Activated CD8-positive, alpha-beta memory T cell treated with anti-CD3 and anti-CD28 coated beads, Interleukin-2, amount 50 U/mL, for 4 hours (primary cell): ENCODE results near the gene ARHGAP18.

Experiments used
- DNase-seq: peaks from one replicate; pipeline ENCODE4 v3.0.0-alpha.2; 2020

ARHGAP18 gene

GRCh38 chr6:129608886-129609537 lies 101.0 kb downstream of the ARHGAP18 start:
- DNase-seq: no peak

DNA sequence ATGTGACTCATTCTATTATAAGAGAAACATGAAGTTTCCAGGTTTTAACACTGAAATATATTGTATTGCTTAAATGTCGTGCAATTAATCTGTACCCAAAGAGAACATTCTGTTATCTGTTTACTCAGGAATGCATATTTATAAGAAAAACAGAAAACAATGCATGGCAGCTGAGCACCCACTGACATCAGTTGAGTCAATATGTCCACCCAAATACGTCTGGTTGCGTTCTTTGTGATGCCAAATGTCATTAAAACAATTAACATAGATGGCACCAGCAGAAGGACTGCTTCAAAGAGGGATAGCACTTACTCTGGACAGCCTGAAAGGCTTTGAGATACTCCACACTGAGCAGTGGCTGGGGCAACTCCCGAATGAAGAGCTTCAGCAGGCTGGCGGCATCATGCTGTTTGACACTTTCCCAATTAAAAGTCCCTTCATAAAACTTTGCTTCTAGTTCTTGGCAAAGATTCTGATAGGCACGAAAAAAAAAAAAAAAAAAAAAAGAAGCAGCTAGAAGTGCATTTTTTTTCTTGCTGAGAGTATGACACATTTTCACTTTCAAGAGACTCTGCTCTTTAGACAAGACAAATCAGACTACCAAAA lies 102.3 kb downstream of the ARHGAP18 start:
- DNase-seq: no peak

GRCh38 chr6:129606664-129607063 lies 103.3 kb downstream of the ARHGAP18 start:
- no peak for DNase-seq

- no peak for DNase-seq
Measured at GRCh38 chr6:129605967-129606366, 104.0 kb downstream of the ARHGAP18 start.

DNA sequence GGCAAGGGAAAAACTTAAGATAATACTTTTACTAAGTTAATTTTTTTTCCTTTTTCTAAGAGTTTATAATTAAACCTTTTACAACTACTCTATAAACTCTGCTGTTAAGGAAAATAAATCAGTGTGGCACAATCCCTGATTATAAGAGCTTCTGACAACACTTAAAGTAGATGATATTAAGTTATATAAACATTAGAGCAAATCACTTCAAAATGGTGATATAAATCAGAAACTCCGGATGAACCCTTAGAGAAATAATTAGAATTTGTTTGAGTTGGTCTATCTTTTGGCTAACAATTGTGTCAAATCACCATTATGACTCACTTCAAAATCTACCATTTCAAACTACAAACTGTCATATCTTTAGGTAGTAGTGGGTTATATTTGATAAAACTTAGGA lies 104.9 kb downstream of the ARHGAP18 start:
- DNase-seq: no peak

DNA sequence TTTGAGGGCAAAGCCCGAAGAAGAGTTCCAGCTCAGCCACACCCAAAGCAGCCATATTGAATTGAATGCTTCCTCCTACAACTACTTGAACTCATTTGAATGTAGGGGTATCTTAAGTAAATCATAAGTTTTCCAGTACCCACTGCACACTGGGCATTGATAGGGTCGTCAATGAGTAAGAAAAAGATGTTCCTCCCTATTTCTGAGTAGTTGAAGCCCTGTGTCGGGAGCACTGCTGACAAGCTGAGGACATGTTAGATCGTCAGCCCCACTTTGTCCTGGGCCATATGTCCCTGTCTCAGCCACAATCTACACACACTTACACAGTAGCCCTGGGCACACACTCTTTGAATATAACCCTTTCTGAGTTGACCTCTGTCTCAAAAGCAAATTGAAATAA lies 105.7 kb downstream of the ARHGAP18 start:
- no peak for DNase-seq

- DNase-seq: no peak
Measured at GRCh38 chr6:129603741-129604140, 106.2 kb downstream of the ARHGAP18 start.

DNA sequence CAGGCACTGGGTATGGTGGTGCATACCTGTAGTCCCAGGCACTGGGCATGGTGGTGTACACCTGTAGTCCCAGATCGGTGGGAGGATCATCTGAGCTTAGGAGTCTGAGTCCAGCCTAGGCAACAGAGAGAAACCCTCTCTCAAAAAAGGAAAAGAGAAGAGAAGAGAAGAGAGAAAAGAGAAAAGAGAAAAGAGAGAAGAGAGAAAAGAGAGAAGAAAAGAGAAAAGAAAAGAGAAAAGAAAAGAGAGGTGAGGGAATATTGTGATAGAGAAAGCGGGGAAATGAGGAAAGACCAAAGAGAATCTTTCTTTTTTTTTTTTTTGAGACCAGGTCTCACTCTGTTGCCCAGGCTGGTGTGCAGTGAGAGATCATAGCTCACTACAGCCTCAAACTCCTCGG lies 108.7 kb downstream of the ARHGAP18 start:
- DNase-seq: no peak

DNA sequence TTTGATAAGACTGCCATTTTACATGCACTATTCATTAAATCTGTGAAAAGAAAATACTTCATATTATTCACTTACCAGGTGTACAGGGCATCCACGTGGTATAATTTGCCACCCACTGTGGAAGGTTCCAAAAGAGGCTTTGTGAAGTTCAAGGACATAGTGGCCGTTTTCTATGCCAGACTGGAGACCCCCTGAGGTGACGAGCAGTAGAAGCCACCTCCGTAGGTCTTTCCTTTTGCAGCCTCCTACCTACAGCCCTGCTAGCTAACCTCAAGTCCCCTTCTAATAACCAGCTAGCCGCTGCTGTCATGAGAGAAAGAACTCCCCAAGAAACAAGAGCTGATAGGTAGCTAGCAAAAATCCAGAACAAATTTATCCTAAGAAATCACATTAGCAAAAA lies 110.5 kb downstream of the ARHGAP18 start:
- no peak for DNase-seq

DNA sequence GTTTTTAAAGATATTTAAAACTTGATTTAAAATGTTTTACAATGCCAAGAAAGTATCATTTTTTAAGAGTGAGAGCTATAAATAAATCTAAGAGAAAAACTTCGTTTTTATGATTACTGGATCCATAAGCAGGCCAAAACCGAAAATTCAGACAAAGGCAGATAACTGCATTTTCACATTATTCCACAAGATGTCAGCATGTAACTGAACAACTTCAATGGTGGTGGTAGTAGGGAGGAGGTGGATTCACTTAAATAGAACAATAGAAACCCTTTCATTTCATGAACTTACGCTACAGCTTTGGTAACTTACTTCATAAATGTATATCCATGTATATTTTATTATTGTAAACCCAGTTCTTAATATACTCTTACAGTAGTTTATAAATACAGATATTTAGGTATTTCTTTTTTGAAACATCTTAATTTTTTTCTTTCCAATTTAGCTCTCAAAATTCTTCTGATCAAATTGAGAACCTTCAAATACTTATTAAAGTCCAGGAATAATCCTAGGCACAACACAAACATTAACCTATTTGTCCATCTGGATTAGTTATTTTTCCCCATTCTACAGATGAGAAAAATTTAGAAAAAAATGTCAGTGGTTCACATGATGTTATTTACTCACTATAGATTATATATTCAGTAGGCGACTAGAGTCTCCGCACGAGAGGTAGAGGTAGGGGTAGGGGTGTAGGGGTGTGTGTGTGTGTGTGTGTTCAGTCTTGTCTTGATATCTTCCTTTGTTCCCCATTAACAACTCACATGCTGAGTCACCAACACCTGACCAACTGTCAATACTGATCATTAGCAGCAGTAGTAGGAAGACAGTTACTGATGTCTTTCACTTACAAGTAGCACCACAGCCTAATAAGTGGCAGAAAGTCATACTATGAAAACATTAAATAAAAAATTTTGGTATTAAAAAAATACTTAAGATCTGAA lies 111.5 kb downstream of the ARHGAP18 start:
- no peak for DNase-seq

DNA sequence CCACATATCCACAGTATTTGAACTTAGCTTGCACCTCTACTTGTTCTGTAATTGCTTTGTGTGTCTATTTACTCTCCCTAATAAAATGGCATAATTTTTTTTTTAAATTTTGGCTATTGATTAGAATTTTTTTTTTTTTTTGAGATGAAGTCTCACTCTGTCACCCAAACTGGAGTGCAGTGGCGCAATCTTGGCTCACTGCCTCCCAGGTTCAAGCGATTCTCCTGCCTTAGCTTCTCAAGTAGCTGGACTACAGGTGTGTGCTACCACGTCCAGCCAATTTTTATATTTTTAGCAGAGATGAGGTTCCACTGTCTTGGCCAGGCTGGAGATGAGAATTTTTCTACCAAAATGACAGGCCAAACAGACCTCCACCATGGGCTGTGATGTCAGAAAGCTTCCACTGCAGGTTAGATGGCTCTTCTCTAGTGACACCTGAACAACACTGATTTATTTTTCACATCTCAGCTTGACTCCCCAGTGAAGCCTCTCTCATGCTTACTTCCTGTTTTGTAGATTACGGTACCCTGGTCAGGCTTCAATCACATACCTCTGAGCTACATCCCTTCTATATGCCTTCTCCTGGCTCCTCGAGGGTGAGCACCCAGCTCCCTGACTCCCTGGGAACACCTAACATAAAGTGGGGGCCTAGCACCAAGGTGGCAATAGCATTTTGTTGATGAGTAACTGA lies 112.8 kb downstream of the ARHGAP18 start:
- no peak for DNase-seq

GRCh38 chr6:129596522-129596921 lies 113.5 kb downstream of the ARHGAP18 start:
- DNase-seq: no peak

DNA sequence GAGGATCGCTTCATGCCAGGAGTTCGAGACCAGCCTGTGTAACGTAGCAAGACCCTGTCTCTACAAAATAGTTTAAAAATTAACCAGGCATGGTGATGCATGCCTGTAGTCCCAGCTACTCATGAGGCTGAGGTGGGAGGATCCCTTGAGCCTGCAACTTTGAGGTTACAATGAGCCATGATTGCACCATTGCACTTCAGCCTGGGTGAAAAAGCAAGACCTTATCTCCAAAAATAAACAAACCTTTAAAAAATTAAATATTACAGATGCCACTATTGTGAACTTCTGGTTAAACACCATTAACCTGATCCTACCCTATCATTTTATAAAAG lies 116.8 kb downstream of the ARHGAP18 start:
- no peak for DNase-seq

- DNase-seq: no peak
Measured at GRCh38 chr6:129592516-129593232, 117.3 kb downstream of the ARHGAP18 start.

DNA sequence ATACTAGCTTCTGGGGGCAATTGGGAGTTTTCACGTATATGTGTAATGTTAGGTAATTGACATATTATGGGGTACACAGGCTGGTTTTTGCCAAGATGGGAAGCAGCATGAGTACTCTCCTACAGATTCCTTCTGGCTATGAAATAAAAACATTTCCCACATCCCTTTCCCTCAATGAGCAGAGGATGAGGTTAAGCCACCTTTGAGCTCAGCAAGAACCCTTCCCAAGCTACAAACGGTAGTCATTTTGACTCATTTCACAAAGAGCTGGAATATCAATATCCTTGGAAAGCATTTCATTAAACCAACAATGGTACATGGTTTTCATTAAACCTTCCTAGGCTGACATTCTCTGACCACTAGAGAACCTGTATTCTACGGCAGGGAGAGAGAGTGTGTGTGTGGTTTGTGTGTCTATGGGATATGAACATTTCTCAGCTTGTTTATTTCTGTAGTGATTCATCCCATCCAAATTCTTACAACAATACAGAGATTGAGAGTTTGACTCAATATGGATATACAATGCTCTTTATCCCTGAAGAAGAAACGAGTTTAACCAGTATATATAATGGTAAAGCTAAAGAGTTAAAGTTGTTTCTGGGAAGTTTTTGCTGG lies 119.5 kb downstream of the ARHGAP18 start:
- no peak for DNase-seq

- no peak for DNase-seq
Measured at GRCh38 chr6:129586815-129587214, 123.2 kb downstream of the ARHGAP18 start.

GRCh38 chr6:129583866-129584265 lies 126.1 kb downstream of the ARHGAP18 start:
- no peak for DNase-seq

GRCh38 chr6:129578315-129578714 lies 131.7 kb downstream of the ARHGAP18 start:
- DNase-seq: no peak

DNA sequence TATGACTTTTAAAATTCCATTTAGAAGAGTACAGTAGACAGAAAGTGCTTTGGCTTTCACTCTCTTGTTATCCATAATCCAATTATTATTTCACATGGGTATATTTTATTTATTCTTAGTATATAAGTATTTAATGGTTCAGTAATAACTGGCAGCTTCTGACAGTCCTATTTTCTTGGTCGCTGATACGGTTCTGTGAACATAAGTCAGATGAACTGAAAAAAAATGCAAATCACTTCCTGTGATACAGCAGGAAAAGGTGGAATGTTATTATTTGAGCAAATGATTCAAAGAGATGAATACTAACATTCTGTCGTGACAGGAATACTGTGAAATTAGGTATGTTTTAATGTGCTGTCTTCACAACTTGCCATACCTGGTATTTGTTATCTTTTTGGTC lies 132.3 kb downstream of the ARHGAP18 start:
- no peak for DNase-seq

- DNase-seq: no peak
Measured at GRCh38 chr6:129576456-129576855, 133.5 kb downstream of the ARHGAP18 start.

- no peak for DNase-seq
Measured at GRCh38 chr6:129575378-129576118, 134.4 kb downstream of the ARHGAP18 start.
